Measurements from ENCODE around the gene COG7.
"Not testable (repeated sequence)": the region's sequence is repeated elsewhere in the genome, so short reads cannot be mapped to it uniquely, and the experiment has no call there.

COG7 gene

GRCh38 chr16:23478566-23478965, 25.6 kb upstream of the COG7 start:
- DNase-seq = peak in 1 of 10 donors; percentile 26
- intact Hi-C loops (cut with DNase I) = no loop called here

GRCh38 chr16:23476289-23476688, 23.3 kb upstream of the COG7 start:
- intact Hi-C loops (cut with DNase I) = no loop called here
- no peak for DNase-seq

GRCh38 chr16:23469814-23470213, 16.8 kb upstream of the COG7 start:
- peak in 1 of 10 donors; percentile 24 for DNase-seq
- intact Hi-C loops (cut with DNase I) = no loop called here

- peak in 1 of 10 donors; percentile 59 for DNase-seq
- intact Hi-C loops (cut with DNase I) = no loop called here
Observed at GRCh38 chr16:23466162-23466885, 13.3 kb upstream of the COG7 start.

- no peak for DNase-seq
- intact Hi-C loops (cut with DNase I) = no loop called here
Observed at GRCh38 chr16:23465179-23465578, 12.2 kb upstream of the COG7 start.

- intact Hi-C loops (cut with DNase I) = no loop called here
- DNase-seq = peak in 4 of 10 donors; percentile 28 to 90 (median 44)
Observed at GRCh38 chr16:23464196-23464595, 11.2 kb upstream of the COG7 start.

- intact Hi-C loops (cut with DNase I) = not testable (repeated sequence)
- DNase-seq = peak; percentile 27 to 95 (median 76)
Observed at GRCh38 chr16:23462994-23463393, 10.0 kb upstream of the COG7 start.

- intact Hi-C loops (cut with DNase I) = loop anchor here (1.0 kb wide), 1 partner anchor 104 kb away; the partner anchor contains the start of genes EARS2 and UBFD1
- DNase-seq = no peak
Observed at GRCh38 chr16:23453338-23454052, 506 bp upstream of the COG7 start.

- intact Hi-C loops (cut with DNase I) = no loop called here
- peak in 1 of 10 donors; percentile 52 for DNase-seq
Observed at GRCh38 chr16:23452221-23452571, 793 bp downstream of the COG7 start.

- intact Hi-C loops (cut with DNase I) = no loop called here
- DNase-seq = no peak
Observed at GRCh38 chr16:23448392-23448791, 4.6 kb downstream of the COG7 start.

- intact Hi-C loops (cut with DNase I); DNase-seq: not testable (repeated sequence)
Observed at GRCh38 chr16:23437542-23437941, 15.4 kb downstream of the COG7 start.

- no peak for DNase-seq
- intact Hi-C loops (cut with DNase I) = no loop called here
Observed at GRCh38 chr16:23436951-23437350, 16.0 kb downstream of the COG7 start.

- intact Hi-C loops (cut with DNase I) = no loop called here
- DNase-seq = peak in 8 of 10 donors; percentile 33 to 90 (median 50)
Observed at GRCh38 chr16:23435500-23435899, 17.5 kb downstream of the COG7 start.

GRCh38 chr16:23434380-23434779, 18.6 kb downstream of the COG7 start:
- intact Hi-C loops (cut with DNase I) = loop anchor here (1.0 kb wide), 1 partner anchor 252 kb away; the partner anchor contains the start of gene SCNN1G
- DNase-seq = no peak

- intact Hi-C loops (cut with DNase I) = no loop called here
- DNase-seq = no peak
Observed at GRCh38 chr16:23433261-23433920, 19.6 kb downstream of the COG7 start.

GRCh38 chr16:23432176-23433128, 20.5 kb downstream of the COG7 start:
- no peak for DNase-seq
- intact Hi-C loops (cut with DNase I) = no loop called here

GRCh38 chr16:23428351-23428750, 24.6 kb downstream of the COG7 start:
- intact Hi-C loops (cut with DNase I) = no loop called here

GRCh38 chr16:23424292-23424958, 28.6 kb downstream of the COG7 start:
- intact Hi-C loops (cut with DNase I) = no loop called here
- DNase-seq = peak in 3 of 10 donors; percentile 19 to 89 (median 39)

More at GRCh38 chr16:23428351-23428750, 24.6 kb downstream of the COG7 start:
- DNase-seq = no peak

GRCh38 chr16:23423496-23424049, 29.4 kb downstream of the COG7 start:
- DNase-seq = no peak
- intact Hi-C loops (cut with DNase I) = no loop called here

All from posterior cingulate gyrus (tissue), 11 donors.